Activated CD8-positive, alpha-beta memory T cell treated with anti-CD3 and anti-CD28 coated beads, Interleukin-2, amount 10 ng/mL, durations not matched to agents 7 days and 5 days (primary cell): Measurements from ENCODE around the gene TSPAN18. TPM values are rescaled to one million over a fixed set of nuclear protein-coding genes. Genes with fewer than 3 reads are reported as not detected.
A peak's percentile ranks its signal among the peaks of the same experiment; 100 is the strongest.

Source experiments
- ATAC-seq: fragments of 150-1000 bp; cut with Tn5 transposase; one replicate; pipeline ENCODE4 v1.10.0; 2021; ENCODE audit warnings: moderate library complexity
- CTCF ChIA-PET: fragments of 350-600 bp; sonication (Branson Sonifier 250); formaldehyde crosslinking; loops from one replicate; lab custom pipeline; 2021; ENCODE audit warnings: antibody characterized with exemption; lab: Charles Lee
- DNase-seq: peaks from one replicate; pipeline ENCODE4 v3.0.0-alpha.2; 2020
- H3K27ac Mint-ChIP-seq: one replicate; pipeline ENCODE4 v1.8.0; 2021; ENCODE audit warnings: mild to moderate bottlenecking, mixed read lengths
- H3K27me3 Mint-ChIP-seq: one replicate; pipeline ENCODE4 v1.8.0; 2021; ENCODE audit warnings: mixed read lengths
- H3K36me3 Mint-ChIP-seq: one replicate; pipeline ENCODE4 v1.8.0; 2021; ENCODE audit warnings: mild to moderate bottlenecking, mixed read lengths
- H3K4me1 Mint-ChIP-seq: one replicate; pipeline ENCODE4 v1.8.0; 2021; ENCODE audit warnings: mixed read lengths
- H3K4me3 Mint-ChIP-seq: one replicate; pipeline ENCODE4 v1.8.0; 2021; ENCODE audit warnings: mild to moderate bottlenecking, moderate library complexity, mixed read lengths
- H3K9me3 Mint-ChIP-seq: one replicate; pipeline ENCODE4 v1.8.0; 2022; ENCODE audit warnings: low read depth, mixed read lengths
- total RNA-seq, 2 experiments: library from RNA; stranded (reverse); gene quantifications; one replicate each; pipeline ENCODE4 v1.2.3, GENCODE V29; 2021

The TSPAN18 gene
- total RNA-seq, 2 experiments from 2014 or later: 3.8 to 6.1 TPM

DNA sequence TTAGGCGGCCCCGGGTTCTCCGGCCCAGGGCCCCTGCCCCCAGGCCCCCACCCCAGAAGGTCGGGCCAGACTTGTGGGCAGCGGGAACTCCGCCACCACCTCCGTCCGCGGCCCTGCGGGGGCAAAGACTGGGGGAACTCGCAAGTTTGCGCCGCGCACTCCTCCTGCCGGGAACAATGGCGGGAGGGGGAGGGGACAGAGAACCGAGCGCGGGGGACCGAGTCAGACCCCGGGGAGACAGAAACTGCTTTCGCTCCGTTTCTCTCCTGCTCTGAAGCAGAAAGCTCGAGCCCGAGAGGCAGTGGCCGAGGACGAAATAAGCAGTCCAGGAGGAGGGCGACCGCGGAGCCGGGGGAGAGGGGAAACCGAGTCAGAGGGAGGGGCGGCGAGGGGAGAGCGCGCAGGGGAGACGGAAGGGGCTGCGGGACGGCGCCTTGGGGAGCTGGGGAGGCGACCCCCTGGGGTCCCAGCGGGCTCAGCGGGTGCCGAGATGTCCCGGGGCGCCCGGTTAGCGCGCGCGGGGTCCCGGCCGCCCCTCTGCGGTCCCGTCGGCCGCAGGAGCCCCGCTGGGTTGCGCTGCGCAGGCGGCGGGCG is 223.4 kb downstream of the TSPAN18 start:
- Mint-ChIP-seq H3K27me3 (peaks cover 24% of the 10 kb centered on the region), H3K4me3 (peak overlapping the region; percentile 32), H3K9me3 (no peaks in the 10 kb centered on the region), H3K36me3 (no peaks in the 10 kb centered on the region), H3K4me1 (peaks cover 13% of the 10 kb centered on the region), H3K27ac (no peak overlapping the region)
- ATAC-seq (no peak), DNase-seq (no peak)
- CTCF ChIA-PET: interaction anchor here (0.6 to 1.4 kb wide), 12 partner anchors 10 to 402 kb away, joined by 3 to 9 read pairs (median 4); no protein-coding TSS in a partner anchor

DNA sequence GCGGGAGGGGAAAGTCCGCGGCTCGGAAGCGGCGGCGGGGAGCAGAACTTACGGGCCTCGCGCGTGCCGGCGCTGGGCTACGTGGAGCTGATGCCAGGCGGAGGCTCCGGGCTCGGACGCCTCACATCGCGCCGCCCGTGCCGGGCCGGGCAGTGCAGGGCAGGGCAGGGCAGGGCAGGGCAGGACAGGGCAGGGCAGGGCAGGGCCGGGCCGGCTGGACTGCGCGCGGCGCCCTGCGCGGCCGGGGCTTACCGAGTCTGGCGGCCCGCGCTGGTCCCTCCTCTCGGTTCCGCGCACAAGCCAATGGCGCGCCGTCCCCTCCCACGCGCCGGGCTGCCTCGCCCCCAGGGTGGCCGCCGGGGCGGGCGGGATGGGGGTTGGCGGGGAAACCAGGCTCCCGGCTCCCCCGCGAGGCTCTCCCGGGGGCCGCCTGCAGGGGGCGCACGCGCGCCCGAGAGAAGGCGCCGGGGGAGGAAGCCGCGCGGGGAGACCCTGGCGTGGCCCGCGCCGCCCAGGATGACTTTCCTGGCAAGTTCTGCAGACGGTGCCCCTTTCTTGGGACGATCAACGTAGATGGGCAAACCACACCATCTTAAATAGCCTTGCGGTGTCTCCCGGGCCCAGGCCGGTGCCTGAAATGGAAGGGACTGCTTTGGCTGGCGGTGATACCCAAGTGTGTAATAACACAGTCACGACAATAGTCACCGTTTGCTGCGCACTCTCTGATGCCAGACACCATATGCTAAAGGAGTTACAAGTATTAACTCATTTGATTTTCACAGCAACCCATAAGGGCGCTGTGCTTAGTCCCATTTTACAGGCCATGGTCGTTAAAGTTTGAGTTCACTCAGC is 224.1 kb downstream of the TSPAN18 start, which contains the start of gene TP53I11:
TP53I11 (minus strand) TSS at position 259 of the 852 bp plus-strand sequence. CDS start 12,548 bp downstream, outside the sequence.
- DNase-seq (peak; percentile 61), ATAC-seq (peak; percentile 77)
- no peak within 1 kb of the TSS for H3K27ac Mint-ChIP-seq
- peaks cover 15% of the 10 kb centered on the region for H3K4me1 Mint-ChIP-seq
- peak within 1 kb of the TSS; percentile 45 for H3K4me3 Mint-ChIP-seq
- H3K36me3 Mint-ChIP-seq: no peaks in the 10 kb centered on the region
- CTCF ChIA-PET: interaction anchor here (0.6 to 1.4 kb wide), 12 partner anchors 11 to 401 kb away, joined by 3 to 9 read pairs (median 4); no protein-coding TSS in a partner anchor
- H3K9me3 Mint-ChIP-seq: no peaks in the 10 kb centered on the region
- H3K27me3 Mint-ChIP-seq: peaks cover 24% of the 10 kb centered on the region

DNA sequence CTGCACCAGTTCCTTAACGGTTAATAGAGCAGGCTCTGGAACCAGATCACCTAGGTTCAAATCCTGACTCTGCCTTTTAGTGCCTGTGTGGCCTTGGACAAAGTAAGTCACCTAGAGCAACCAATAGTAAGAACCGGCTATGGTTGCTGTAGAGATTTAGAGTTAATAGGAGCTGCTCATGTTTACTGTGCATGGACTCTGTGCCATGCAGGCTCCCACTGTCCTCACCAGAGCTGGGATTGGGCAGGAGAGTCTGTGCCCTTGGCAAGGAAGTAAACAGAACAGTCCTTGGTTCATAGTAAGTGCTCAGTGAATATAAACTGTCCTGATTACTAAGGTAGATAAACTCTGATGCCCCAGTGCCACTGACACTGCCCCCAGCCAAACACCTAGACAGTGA is 225.3 kb downstream of the TSPAN18 start:
- CTCF ChIA-PET: interaction anchor here (0.9 to 1.7 kb wide), 5 partner anchors 16 to 159 kb away, joined by 3 to 9 read pairs (median 4); no protein-coding TSS in a partner anchor
- Mint-ChIP-seq H3K27ac (no peak overlapping the region), H3K36me3 (no peaks in the 10 kb centered on the region), H3K4me3 (no peak overlapping the region), H3K4me1 (peaks cover 15% of the 10 kb centered on the region), H3K9me3 (no peaks in the 10 kb centered on the region), H3K27me3 (peaks cover 24% of the 10 kb centered on the region)
- ATAC-seq: no peak
- no peak for DNase-seq

DNA sequence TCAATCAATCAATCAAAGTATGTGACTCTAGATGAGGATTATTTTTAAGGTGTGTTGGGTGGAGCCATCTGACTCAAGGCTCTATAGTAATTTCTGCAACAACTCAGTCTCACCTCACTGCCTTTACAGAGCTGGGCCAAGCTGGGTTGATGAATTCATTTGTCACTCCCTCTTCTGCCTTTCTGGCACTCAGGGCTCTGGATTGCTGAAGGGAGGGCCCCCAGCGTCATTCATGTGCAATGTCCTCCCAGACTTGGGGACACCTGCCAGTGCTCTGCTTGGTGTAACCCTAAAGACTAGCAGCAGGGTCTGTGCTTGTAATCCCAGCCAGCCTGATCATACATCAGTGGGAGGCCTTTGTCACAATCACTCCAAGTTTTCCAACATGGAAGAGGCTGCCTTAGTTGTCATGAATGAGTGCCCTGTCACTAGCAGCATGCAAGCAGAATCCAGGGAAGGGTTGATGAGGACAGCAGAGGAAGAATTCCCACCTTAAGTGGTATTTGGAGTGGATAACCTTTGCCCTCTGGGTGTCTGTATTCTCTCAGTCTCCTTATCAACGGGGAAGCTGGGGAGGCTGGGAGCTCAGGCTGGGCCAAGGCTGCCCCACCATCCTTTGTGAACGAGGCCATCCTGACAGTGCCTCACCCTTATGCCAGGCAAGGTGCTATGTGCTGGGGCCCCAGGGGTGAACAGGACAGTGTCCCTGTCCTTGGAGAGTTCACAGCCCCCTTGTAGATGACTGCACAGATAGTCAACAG is 225.9 kb downstream of the TSPAN18 start:
- DNase-seq: no peak
- ATAC-seq: no peak
- H3K9me3 Mint-ChIP-seq: no peaks in the 10 kb centered on the region
- H3K36me3 Mint-ChIP-seq: no peaks in the 10 kb centered on the region
- no peak overlapping the region for H3K4me3 Mint-ChIP-seq
- H3K27ac Mint-ChIP-seq: no peak overlapping the region
- H3K4me1 Mint-ChIP-seq: peaks cover 15% of the 10 kb centered on the region
- CTCF ChIA-PET: interaction anchor here (0.8 to 1.7 kb wide), 6 partner anchors 16 to 158 kb away, joined by 3 to 9 read pairs (median 4); no protein-coding TSS in a partner anchor
- peaks cover 22% of the 10 kb centered on the region for H3K27me3 Mint-ChIP-seq

DNA sequence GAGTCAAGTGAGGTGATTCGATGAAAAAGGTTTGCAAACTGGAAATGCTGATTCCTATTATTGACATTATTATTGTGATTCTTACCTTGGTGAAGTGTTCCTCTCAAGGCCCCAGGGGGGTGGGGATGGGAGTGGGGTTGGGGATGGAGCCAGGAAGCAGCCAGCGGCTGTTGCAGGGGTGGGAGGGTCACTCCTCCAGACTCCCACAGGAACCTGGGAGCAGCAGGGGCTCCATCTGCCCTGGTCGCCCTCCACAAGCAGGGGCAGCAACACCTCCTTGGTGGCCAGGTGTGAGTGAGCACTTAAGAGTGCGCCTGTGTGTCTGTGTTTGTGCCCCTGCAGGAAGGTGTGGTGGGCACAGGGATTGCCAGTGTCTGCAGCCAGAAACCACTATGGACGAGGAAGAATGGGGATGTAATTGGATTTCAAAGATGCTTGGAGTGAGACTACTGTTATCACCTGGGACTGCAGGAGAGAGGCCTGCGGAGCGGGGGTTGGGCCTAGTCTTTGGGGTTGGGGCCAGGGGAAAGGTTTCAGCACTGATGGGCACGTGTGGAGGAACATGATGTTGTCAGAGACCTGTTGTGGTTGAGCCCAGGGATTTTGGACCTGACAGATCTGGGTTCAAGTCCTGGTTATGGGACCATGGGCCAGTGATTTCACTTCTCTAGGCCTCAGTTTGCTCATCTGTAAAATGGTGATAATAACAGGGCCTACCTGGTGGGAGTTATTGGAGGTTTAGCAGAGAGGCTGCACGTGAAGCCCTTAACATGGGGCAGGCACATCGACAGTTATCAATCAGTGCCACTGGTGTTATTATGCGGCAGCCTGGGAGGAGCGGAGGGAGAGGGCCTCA is 227.5 kb downstream of the TSPAN18 start:
- Mint-ChIP-seq H3K4me1 (peaks cover 12% of the 10 kb centered on the region), H3K9me3 (no peaks in the 10 kb centered on the region), H3K4me3 (no peak overlapping the region), H3K27ac (no peak overlapping the region), H3K36me3 (no peaks in the 10 kb centered on the region), H3K27me3 (peaks cover 7% of the 10 kb centered on the region)
- ATAC-seq: no peak
- CTCF ChIA-PET: interaction anchor here (0.8 to 1.6 kb wide), 2 partner anchors 17 to 149 kb away, joined by 3 to 12 read pairs; no protein-coding TSS in a partner anchor
- DNase-seq: no peak

- H3K36me3 Mint-ChIP-seq: no peaks in the 10 kb centered on the region
- H3K9me3 Mint-ChIP-seq: no peaks in the 10 kb centered on the region
- peaks cover 6% of the 10 kb centered on the region for H3K27me3 Mint-ChIP-seq
- H3K27ac Mint-ChIP-seq: no peak overlapping the region
- H3K4me1 Mint-ChIP-seq: peaks cover 12% of the 10 kb centered on the region
- H3K4me3 Mint-ChIP-seq: no peak overlapping the region
- CTCF ChIA-PET: interaction anchor here (0.8 to 1.6 kb wide), 2 partner anchors 18 to 148 kb away, joined by 3 to 12 read pairs; no protein-coding TSS in a partner anchor
- no peak for DNase-seq
- ATAC-seq: no peak
Observed at GRCh38 chr11:44955015-44955738, 228.4 kb downstream of the TSPAN18 start.

- no peak for ATAC-seq
- H3K4me1 Mint-ChIP-seq: peaks cover 8% of the 10 kb centered on the region
- no peaks in the 10 kb centered on the region for H3K9me3 Mint-ChIP-seq
- CTCF ChIA-PET: no interaction called here
- H3K4me3 Mint-ChIP-seq: no peak overlapping the region
- no peak overlapping the region for H3K27ac Mint-ChIP-seq
- H3K36me3 Mint-ChIP-seq: no peaks in the 10 kb centered on the region
- no peak for DNase-seq
- no peaks in the 10 kb centered on the region for H3K27me3 Mint-ChIP-seq
Observed at GRCh38 chr11:44957040-44957515, 230.3 kb downstream of the TSPAN18 start.

DNA sequence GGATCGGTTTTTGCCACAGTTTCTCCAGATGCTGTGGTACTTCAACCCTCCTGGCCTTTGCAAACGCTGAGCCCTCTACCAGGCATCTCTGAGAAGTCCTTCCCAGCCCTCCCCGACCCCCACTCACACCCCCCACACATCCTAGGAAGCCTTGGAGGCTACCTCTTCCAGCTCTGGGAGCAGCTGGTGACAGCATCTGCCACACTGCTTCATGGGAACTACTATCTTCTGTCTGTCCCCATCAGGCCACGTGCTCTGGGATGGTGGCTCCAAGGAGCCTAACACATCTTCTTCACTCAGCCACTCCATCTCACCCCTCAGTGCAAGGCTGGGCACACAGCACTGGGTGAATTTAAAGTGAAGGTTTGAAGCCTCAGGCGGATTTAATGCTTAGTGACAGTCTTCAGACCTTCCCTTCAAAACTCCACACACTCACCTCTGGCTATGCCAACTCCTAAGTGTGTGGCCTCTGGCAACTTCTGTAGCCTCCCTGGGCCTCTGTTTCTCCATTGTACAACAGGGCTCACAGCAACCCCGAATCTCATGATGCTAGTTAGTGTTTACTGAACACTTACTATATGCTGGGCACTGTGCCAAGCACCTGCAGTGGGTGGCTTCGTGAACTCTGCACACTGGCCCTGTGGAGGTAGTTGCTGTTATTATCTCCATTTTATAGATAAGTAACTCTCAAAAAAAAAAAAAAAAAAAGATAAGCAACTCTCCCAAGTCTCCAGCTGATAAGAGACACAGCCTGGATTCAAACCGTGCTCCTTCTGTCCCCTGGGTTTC is 231.2 kb downstream of the TSPAN18 start:
- no peak for ATAC-seq
- Mint-ChIP-seq H3K27ac (no peak overlapping the region), H3K4me1 (peaks cover 8% of the 10 kb centered on the region), H3K9me3 (no peaks in the 10 kb centered on the region), H3K4me3 (no peak overlapping the region), H3K27me3 (no peaks in the 10 kb centered on the region), H3K36me3 (no peaks in the 10 kb centered on the region)
- CTCF ChIA-PET: no interaction called here
- DNase-seq: no peak

DNA sequence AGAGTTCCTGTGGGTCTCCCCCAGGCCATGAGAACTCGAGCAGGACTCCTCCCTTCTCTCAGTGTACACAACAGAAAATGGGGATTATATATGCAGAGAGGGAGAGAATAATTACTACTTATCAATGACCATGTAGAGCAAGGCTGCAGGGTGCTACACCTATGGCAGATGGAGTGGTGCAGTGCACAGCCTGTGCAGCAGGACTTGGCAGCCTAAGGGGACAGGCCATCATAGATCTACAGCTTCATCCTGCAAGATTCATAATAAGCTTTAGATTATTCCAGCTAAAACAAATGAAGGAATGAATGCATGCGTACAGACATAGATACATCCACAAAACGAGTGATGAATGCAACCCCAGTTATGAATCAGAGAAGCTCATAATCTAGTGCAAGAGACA is 232.3 kb downstream of the TSPAN18 start:
- Mint-ChIP-seq H3K36me3 (no peaks in the 10 kb centered on the region), H3K4me3 (no peak overlapping the region), H3K4me1 (peaks cover 8% of the 10 kb centered on the region), H3K27ac (no peak overlapping the region), H3K9me3 (no peaks in the 10 kb centered on the region), H3K27me3 (no peaks in the 10 kb centered on the region)
- no peak for ATAC-seq
- CTCF ChIA-PET: interaction anchor here (2.0 kb wide), 1 partner anchor 23 kb away, joined by 6 read pairs; no protein-coding TSS in a partner anchor
- no peak for DNase-seq

DNA sequence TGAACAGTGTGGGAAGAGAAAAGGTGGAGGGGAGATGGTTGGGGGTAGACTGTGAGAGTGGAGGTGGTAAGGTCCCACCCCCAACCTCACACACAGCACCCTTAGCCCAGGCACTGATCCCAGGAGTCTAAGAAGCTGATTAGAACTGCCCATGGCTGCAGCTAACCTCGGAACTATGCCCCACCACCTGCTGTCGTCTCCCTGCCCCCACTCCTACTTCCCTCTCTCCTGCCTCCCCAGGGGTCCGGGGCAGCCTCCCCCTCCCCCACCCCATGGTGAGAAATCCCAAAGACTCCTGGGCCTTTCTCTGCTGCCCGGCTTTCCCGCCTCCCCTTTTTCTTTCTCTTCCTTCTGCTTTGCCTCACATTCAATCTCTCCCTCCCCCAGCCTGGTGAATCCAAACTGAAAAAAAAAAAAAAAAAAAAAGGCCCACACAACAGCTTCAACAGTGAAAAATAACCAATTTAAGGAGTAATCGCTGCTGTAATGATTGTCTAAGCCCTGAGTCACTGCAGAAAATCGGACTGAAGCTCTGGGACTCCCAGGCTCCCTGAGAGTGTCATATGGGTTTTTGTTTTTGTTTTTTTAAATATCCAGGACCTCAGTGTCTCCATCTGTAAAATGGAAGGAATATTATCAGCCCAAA is 233.6 kb downstream of the TSPAN18 start:
- CTCF ChIA-PET: interaction anchor here (2.0 kb wide), 1 partner anchor 24 kb away, joined by 6 read pairs; no protein-coding TSS in a partner anchor
- Mint-ChIP-seq H3K36me3 (no peaks in the 10 kb centered on the region), H3K9me3 (no peaks in the 10 kb centered on the region), H3K4me1 (no peaks in the 10 kb centered on the region), H3K27me3 (no peaks in the 10 kb centered on the region), H3K4me3 (no peak overlapping the region), H3K27ac (no peak overlapping the region)
- ATAC-seq (no peak), DNase-seq (no peak)

GRCh38 chr11:44962464-44962863 is 235.7 kb downstream of the TSPAN18 start:
- Mint-ChIP-seq H3K4me1 (no peaks in the 10 kb centered on the region), H3K36me3 (no peaks in the 10 kb centered on the region), H3K9me3 (no peaks in the 10 kb centered on the region), H3K27me3 (no peaks in the 10 kb centered on the region), H3K4me3 (no peak overlapping the region), H3K27ac (no peak overlapping the region)
- ATAC-seq (no peak), DNase-seq (no peak)
- CTCF ChIA-PET: interaction anchor here (1.2 to 1.9 kb wide), 3 partner anchors 12 to 118 kb away, joined by 4 to 5 read pairs (median 4); partner anchors contain the start of gene TP53I11
